ENCODE results near the gene PEAK3.

The PEAK3 gene

GRCh38 chr19:2321565-2322283, 39.7 kb upstream of the PEAK3 start:
- TF ChIP-seq EZH2 (IDR thresholded peaks at IDR 0.05; ENCODE audit: borderline replicate concordance, low read length) (no peak), CTCF (IDR thresholded peaks at IDR 0.05; ENCODE audit: low read length) (no peak)
- Histone ChIP-seq H3K79me2 (ENCODE audit: insufficient read depth, low read length) (0 out of 2 replicates have a peak, but pooled peaks cover 1% of the 10 kb centered on the region), H3K9ac (ENCODE audit: low read length) (no peak overlapping the region), H3K27ac (ENCODE audit: low read depth, low read length, poor library complexity, severe bottlenecking) (no peak overlapping the region), H3K27me3 (ENCODE audit: insufficient read depth, low read length) (no peaks in the 10 kb centered on the region), H3F3A (ENCODE audit: insufficient read depth, low read length) (no peaks in the 10 kb centered on the region), H2AFZ (ENCODE audit: low read length) (no peak overlapping the region), H4K20me1 (ENCODE audit: insufficient read depth, low read length) (no peaks in the 10 kb centered on the region), H3K4me3 (ENCODE audit: low read depth, low read length, poor library complexity, severe bottlenecking) (no peak overlapping the region), H3K36me3 (ENCODE audit: insufficient read depth, low read length) (peaks cover 45% of the 10 kb centered on the region), H3K9me2 (ENCODE audit: low read depth, low read length) (no peaks in the 10 kb centered on the region), H3K4me2 (ENCODE audit: low read length) (no peak overlapping the region), H3K9me3 (ENCODE audit: low read length) (no peaks in the 10 kb centered on the region), H3K4me1 (ENCODE audit: insufficient read depth, low read length, severe bottlenecking) (peaks cover 52% of the 10 kb centered on the region)

GRCh38 chr19:2320939-2321338, 39.0 kb upstream of the PEAK3 start:
- Histone ChIP-seq H3K9me2 (ENCODE audit: low read depth, low read length) (no peaks in the 10 kb centered on the region), H3F3A (ENCODE audit: insufficient read depth, low read length) (no peaks in the 10 kb centered on the region), H3K4me2 (ENCODE audit: low read length) (no peak overlapping the region), H2AFZ (ENCODE audit: low read length) (no peak overlapping the region), H3K36me3 (ENCODE audit: insufficient read depth, low read length) (peaks cover 39% of the 10 kb centered on the region), H3K27me3 (ENCODE audit: insufficient read depth, low read length) (no peaks in the 10 kb centered on the region), H3K4me3 (ENCODE audit: low read depth, low read length, poor library complexity, severe bottlenecking) (no peak overlapping the region), H3K4me1 (ENCODE audit: insufficient read depth, low read length, severe bottlenecking) (peaks cover 51% of the 10 kb centered on the region), H3K9me3 (ENCODE audit: low read length) (no peaks in the 10 kb centered on the region), H3K79me2 (ENCODE audit: insufficient read depth, low read length) (no peaks in the 10 kb centered on the region), H3K9ac (ENCODE audit: low read length) (no peak overlapping the region), H4K20me1 (ENCODE audit: insufficient read depth, low read length) (no peaks in the 10 kb centered on the region), H3K27ac (ENCODE audit: low read depth, low read length, poor library complexity, severe bottlenecking) (no peak overlapping the region)
- TF ChIP-seq CTCF (IDR thresholded peaks at IDR 0.05; ENCODE audit: low read length): no peak
- TF ChIP-seq EZH2 (IDR thresholded peaks at IDR 0.05; ENCODE audit: borderline replicate concordance, low read length): no peak

GRCh38 chr19:2320049-2320448, 38.1 kb upstream of the PEAK3 start:
- Histone ChIP-seq H3K36me3 (ENCODE audit: insufficient read depth, low read length) (peaks cover 36% of the 10 kb centered on the region), H3F3A (ENCODE audit: insufficient read depth, low read length) (no peaks in the 10 kb centered on the region), H2AFZ (ENCODE audit: low read length) (no peak overlapping the region), H3K27ac (ENCODE audit: low read depth, low read length, poor library complexity, severe bottlenecking) (no peak overlapping the region), H3K4me3 (ENCODE audit: low read depth, low read length, poor library complexity, severe bottlenecking) (no peak overlapping the region), H3K9me3 (ENCODE audit: low read length) (peaks cover 5% of the 10 kb centered on the region), H3K9me2 (ENCODE audit: low read depth, low read length) (no peaks in the 10 kb centered on the region), H3K4me1 (ENCODE audit: insufficient read depth, low read length, severe bottlenecking) (peaks cover 48% of the 10 kb centered on the region), H3K9ac (ENCODE audit: low read length) (no peak overlapping the region), H3K27me3 (ENCODE audit: insufficient read depth, low read length) (peaks cover 5% of the 10 kb centered on the region; the same call in 1 of the 2 replicates), H4K20me1 (ENCODE audit: insufficient read depth, low read length) (no peaks in the 10 kb centered on the region), H3K4me2 (ENCODE audit: low read length) (no peak overlapping the region), H3K79me2 (ENCODE audit: insufficient read depth, low read length) (no peaks in the 10 kb centered on the region)
- no peak for TF ChIP-seq EZH2 (IDR thresholded peaks at IDR 0.05; ENCODE audit: borderline replicate concordance, low read length)
- TF ChIP-seq CTCF (IDR thresholded peaks at IDR 0.05; ENCODE audit: low read length): no peak

All from OCI-LY1 (cell line).